Vagina (tissue), 2 donors: Measurements from ENCODE around the gene UBN1. TPM values are rescaled to one million over a fixed set of nuclear protein-coding genes. Genes with fewer than 3 reads are reported as not detected.
A peak's percentile ranks its signal among the peaks of the same experiment; 100 is the strongest.

Experiments
- DNase-seq, 2 donors: peaks; one replicate each; pipeline ENCODE4 v3.0.0-alpha.2; 2017; ENCODE audit errors: extremely low spot score in 2 of 2
- H3K27ac ChIP-seq: fragments of 200-600 bp; sonication (generic); one replicate; pipeline ENCODE4 v1.5.1; 2019
- H3K27me3 ChIP-seq: fragments of 200-600 bp; sonication (generic); one replicate; pipeline ENCODE4 v1.5.1; 2019
- H3K36me3 ChIP-seq, 2 donors: fragments of 200-600 bp; sonication (generic); one replicate each; pipeline ENCODE4 v1.5.1; 2017 to 2019
- H3K4me1 ChIP-seq: fragments of 200-600 bp; sonication (generic); one replicate; pipeline ENCODE4 v1.5.1; 2019
- H3K4me3 ChIP-seq, 2 donors: fragments of 200-600 bp; sonication (generic); 1 replicate in 1 of 2; 2 replicates in 1 of 2; pipeline ENCODE4 v1.5.1; 2016 to 2019
- H3K9me3 ChIP-seq: fragments of 200-600 bp; sonication (generic); one replicate; pipeline ENCODE4 v1.5.1; 2019
- POLR2A ChIP-seq, 2 donors: fragments of 450-650 bp; IDR thresholded peaks; one replicate each; pipeline ENCODE4 v1.6.1; 2017; ENCODE audit warnings: antibody characterized with exemption in 2 of 2, mild to moderate bottlenecking in 2 of 2, moderate library complexity in 2 of 2
- POLR2AphosphoS5 ChIP-seq, 2 donors: sonication (generic); formaldehyde crosslinking; IDR thresholded peaks; one replicate each; pipeline ENCODE4 v1.9.0; 2017; ENCODE audit warnings: antibody characterized with exemption in 2 of 2, mild to moderate bottlenecking in 2 of 2, low read depth in 1 of 2; ENCODE audit not compliant: insufficient read depth in 1 of 2
- intact Hi-C: fragments of 100-400 bp; cut with DNase I; formaldehyde crosslinking; loops from one replicate; pipeline ENCODE4 v1.15.1; 2023
- total RNA-seq: library from RNA; depleted of rRNA; stranded (reverse); fragments of >200 nt; gene quantifications from one replicate; pipeline ENCODE4 v1.2.3, GENCODE V29; 2016
- TF ChIP-seq, protein P1 (sequence below), 3 experiments: fragments of 450-650 bp in 2 of 3; fragments of 200-600 bp in 1 of 3; sonication (generic) in 1 of 3; IDR thresholded peaks; one replicate each; pipeline ENCODE4 v1.5.1; 2017 to 2019; ENCODE audit warnings: antibody characterized with exemption in 3 of 3, mild to moderate bottlenecking in 2 of 3, moderate library complexity in 2 of 3

The UBN1 gene
- total RNA-seq, 1 donor from 2014 or later = 17.2 TPM

GRCh38 chr16:4890686-4891085 lies 43.4 kb downstream of the UBN1 start:
- intact Hi-C loops = no loop called here
- no peak for DNase-seq
- no peaks in the 10 kb centered on the region for H3K9me3 ChIP-seq
- TF ChIP-seq POLR2AphosphoS5 (IDR thresholded peaks at IDR 0.05; ENCODE audit: insufficient read depth in 1 of 2, low read depth in 1 of 2) (no peak), POLR2A (IDR thresholded peaks at IDR 0.05) (no peak)
- TF ChIP-seq, protein P1, sequence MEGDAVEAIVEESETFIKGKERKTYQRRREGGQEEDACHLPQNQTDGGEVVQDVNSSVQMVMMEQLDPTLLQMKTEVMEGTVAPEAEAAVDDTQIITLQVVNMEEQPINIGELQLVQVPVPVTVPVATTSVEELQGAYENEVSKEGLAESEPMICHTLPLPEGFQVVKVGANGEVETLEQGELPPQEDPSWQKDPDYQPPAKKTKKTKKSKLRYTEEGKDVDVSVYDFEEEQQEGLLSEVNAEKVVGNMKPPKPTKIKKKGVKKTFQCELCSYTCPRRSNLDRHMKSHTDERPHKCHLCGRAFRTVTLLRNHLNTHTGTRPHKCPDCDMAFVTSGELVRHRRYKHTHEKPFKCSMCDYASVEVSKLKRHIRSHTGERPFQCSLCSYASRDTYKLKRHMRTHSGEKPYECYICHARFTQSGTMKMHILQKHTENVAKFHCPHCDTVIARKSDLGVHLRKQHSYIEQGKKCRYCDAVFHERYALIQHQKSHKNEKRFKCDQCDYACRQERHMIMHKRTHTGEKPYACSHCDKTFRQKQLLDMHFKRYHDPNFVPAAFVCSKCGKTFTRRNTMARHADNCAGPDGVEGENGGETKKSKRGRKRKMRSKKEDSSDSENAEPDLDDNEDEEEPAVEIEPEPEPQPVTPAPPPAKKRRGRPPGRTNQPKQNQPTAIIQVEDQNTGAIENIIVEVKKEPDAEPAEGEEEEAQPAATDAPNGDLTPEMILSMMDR (IDR thresholded peaks at IDR 0.05) = no peak
- H3K4me3 ChIP-seq = no peak overlapping the region
- H3K36me3 ChIP-seq = peaks cover 0 to 97% of the 10 kb centered on the region in 2 donors
- H3K27me3 ChIP-seq = no peaks in the 10 kb centered on the region
- H3K27ac ChIP-seq = no peak overlapping the region
- H3K4me1 ChIP-seq = peaks cover 19% of the 10 kb centered on the region

- intact Hi-C loops = no loop called here
- H3K4me3 ChIP-seq = no peak overlapping the region
- no peaks in the 10 kb centered on the region for H3K9me3 ChIP-seq
- H3K27ac ChIP-seq = peak overlapping the region; percentile 74
- DNase-seq = no peak
- H3K4me1 ChIP-seq = peaks cover 19% of the 10 kb centered on the region
- TF ChIP-seq POLR2A (IDR thresholded peaks at IDR 0.05) (no peak), POLR2AphosphoS5 (IDR thresholded peaks at IDR 0.05; ENCODE audit: insufficient read depth in 1 of 2, low read depth in 1 of 2) (no peak)
- TF ChIP-seq, protein P1 (IDR thresholded peaks at IDR 0.05) = no peak
- H3K36me3 ChIP-seq = peaks cover 0 to 97% of the 10 kb centered on the region in 2 donors
- no peaks in the 10 kb centered on the region for H3K27me3 ChIP-seq
Measured at GRCh38 chr16:4891097-4891885, 44.0 kb downstream of the UBN1 start.

DNA sequence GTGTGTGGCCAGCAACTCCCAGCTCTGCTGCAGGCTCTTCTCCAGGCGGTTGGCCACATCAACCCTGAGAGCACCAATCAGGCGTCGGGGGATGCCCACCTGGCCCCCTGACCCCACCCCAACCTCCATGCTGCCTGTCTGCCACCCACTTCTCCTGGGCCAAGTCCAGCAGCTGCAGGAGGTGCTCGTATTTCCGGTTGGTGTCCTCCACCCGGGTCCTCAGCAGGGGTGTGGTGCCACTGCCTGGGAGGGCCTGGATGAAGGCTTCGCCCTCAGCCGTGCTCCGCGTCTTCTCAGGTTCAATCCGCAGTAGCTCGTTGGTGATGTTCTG lies 44.6 kb downstream of the UBN1 start:
- Histone ChIP-seq H3K4me1 (peaks cover 19% of the 10 kb centered on the region), H3K27ac (peak overlapping the region; percentile 74), H3K36me3 (peaks cover 0 to 95% of the 10 kb centered on the region in 2 donors), H3K27me3 (no peaks in the 10 kb centered on the region), H3K9me3 (no peaks in the 10 kb centered on the region), H3K4me3 (no peak overlapping the region)
- no peak for DNase-seq
- TF ChIP-seq, protein P1 (IDR thresholded peaks at IDR 0.05) = no peak
- TF ChIP-seq POLR2A (IDR thresholded peaks at IDR 0.05) = no peak
- no peak for TF ChIP-seq POLR2AphosphoS5 (IDR thresholded peaks at IDR 0.05; ENCODE audit: insufficient read depth in 1 of 2, low read depth in 1 of 2)
- intact Hi-C loops = no loop called here

GRCh38 chr16:4892361-4893102 lies 45.3 kb downstream of the UBN1 start:
- intact Hi-C loops = no loop called here
- H3K27me3 ChIP-seq = no peaks in the 10 kb centered on the region
- peaks cover 19% of the 10 kb centered on the region for H3K4me1 ChIP-seq
- TF ChIP-seq, protein P1 (IDR thresholded peaks at IDR 0.05) = no peak
- no peak for TF ChIP-seq POLR2A (IDR thresholded peaks at IDR 0.05)
- TF ChIP-seq POLR2AphosphoS5 (IDR thresholded peaks at IDR 0.05; ENCODE audit: insufficient read depth in 1 of 2, low read depth in 1 of 2) = peak in 1 of 2 donors; percentile 68
- no peak for DNase-seq
- no peak overlapping the region for H3K4me3 ChIP-seq
- H3K27ac ChIP-seq = peak overlapping the region; percentile 74
- no peaks in the 10 kb centered on the region for H3K9me3 ChIP-seq
- peaks cover 0 to 91% of the 10 kb centered on the region in 2 donors for H3K36me3 ChIP-seq
